B cell (primary cell): Measurements from ENCODE around the gene WASL. TPM values are rescaled to one million over a fixed set of nuclear protein-coding genes. Genes with fewer than 3 reads are reported as not detected.

Experiments
- ATAC-seq: fragments of 200-7000 bp; cut with Tn5 transposase; one replicate; pipeline ENCODE4 v1.10.0; 2021; ENCODE audit warnings: low read depth, mild to moderate bottlenecking, moderate number of reproducible peaks, moderate library complexity
- CTCF ChIA-PET: fragments of 350-600 bp; sonication (Branson Sonifier 250); formaldehyde crosslinking; loops from one replicate; lab custom pipeline; 2021; ENCODE audit warnings: antibody characterized with exemption, inconsistent platforms; lab: Charles Lee
- POLR2A ChIA-PET: fragments of 350-600 bp; sonication (Branson Sonifier 250); formaldehyde crosslinking; loops from one replicate; lab custom pipeline; 2021; ENCODE audit warnings: antibody characterized with exemption; lab: Charles Lee
- DNase-seq: peaks from one replicate; pipeline ENCODE4 v3.0.0; 2013
- H2AFZ ChIP-seq: 2 replicates; pipeline ENCODE4 v1.6.1; 2012; ENCODE audit warnings: mild to moderate bottlenecking, low read depth, low read length; ENCODE audit not compliant: insufficient read depth, poor library complexity, severe bottlenecking
- H3K27ac ChIP-seq, 2 donors: 1 replicate in 1 of 2; 2 replicates in 1 of 2; pipeline ENCODE4 v1.5.1; 2012 to 2013; ENCODE audit warnings: low read length in 2 of 2, mild to moderate bottlenecking in 2 of 2, moderate library complexity in 1 of 2
- H3K27me3 ChIP-seq, 4 experiments: fragments of 200-600 bp in 1 of 4; sonication (generic) in 1 of 4; replicated peaks in 1 of 4; 1 replicate in 2 of 4; 2 replicates in 2 of 4; pipeline versions ENCODE4 v1.6.1 to v1.7.0; 2013 to 2016; ENCODE audit warnings: low read length in 3 of 4, mild to moderate bottlenecking in 2 of 4, mixed read lengths in 1 of 4, moderate library complexity in 1 of 4; ENCODE audit not compliant: insufficient read depth in 4 of 4, control insufficient read depth in 3 of 4; ENCODE audit errors: control extremely low read depth in 1 of 4
- H3K36me3 ChIP-seq, 2 experiments: replicated peaks in 1 of 2; 1 replicate in 1 of 2; 2 replicates in 1 of 2; pipeline versions ENCODE4 v1.6.1 to v1.7.1; 2013; ENCODE audit warnings: low read length in 1 of 2; ENCODE audit not compliant: insufficient read depth in 2 of 2, control insufficient read depth in 1 of 2; ENCODE audit errors: control extremely low read depth in 1 of 2, extremely low read depth in 1 of 2
- H3K4me1 ChIP-seq, 2 donors: fragments of 200-600 bp in 1 of 2; sonication (generic) in 1 of 2; 1 replicate in 1 of 2; 2 replicates in 1 of 2; pipeline versions ENCODE4 v1.5.1 to v1.6.1; 2013 to 2017; ENCODE audit warnings: low read length in 2 of 2; ENCODE audit not compliant: control insufficient read depth in 2 of 2, insufficient read depth in 2 of 2
- H3K4me2 ChIP-seq: replicated peaks from 2 replicates; pipeline ENCODE3; 2012; ENCODE audit warnings: mild to moderate bottlenecking, low read depth, low read length; ENCODE audit not compliant: poor library complexity, severe bottlenecking
- H3K4me3 ChIP-seq, 5 experiments: fragments of 200-600 bp in 1 of 5; sonication (generic) in 1 of 5; 1 replicate in 3 of 5; 2 replicates in 2 of 5; pipeline versions ENCODE4 v1.5.1 to v1.7.0; 2011 to 2016; ENCODE audit warnings: low read length in 4 of 5, mild to moderate bottlenecking in 4 of 5, low read depth in 2 of 5, control low read depth in 1 of 5, moderate library complexity in 1 of 5; ENCODE audit not compliant: insufficient read depth in 1 of 5; ENCODE audit errors: control extremely low read depth in 1 of 5, extremely low read depth in 1 of 5
- H3K79me2 ChIP-seq: fragments of 200-600 bp; sonication (generic); one replicate; pipeline ENCODE4 v1.6.0; 2016; ENCODE audit warnings: low read length; ENCODE audit not compliant: control insufficient read depth, insufficient read depth
- H3K9ac ChIP-seq: fragments of 200-600 bp; sonication (generic); 2 replicates; pipeline ENCODE4 v1.6.1; 2017; ENCODE audit warnings: mild to moderate bottlenecking, low read length, moderate library complexity
- H3K9me3 ChIP-seq, 3 donors: one replicate each; pipeline versions ENCODE4 v1.6.1 to v1.7.1; 2013; ENCODE audit warnings: low read length in 2 of 3; ENCODE audit not compliant: control insufficient read depth in 2 of 3, insufficient read depth in 1 of 3; ENCODE audit errors: control extremely low read depth in 1 of 3
- H4K20me1 ChIP-seq: 2 replicates; pipeline ENCODE4 v1.6.0; 2012; ENCODE audit warnings: mild to moderate bottlenecking, low read length; ENCODE audit not compliant: insufficient read depth, control insufficient read depth, poor library complexity, severe bottlenecking
- H3K27ac Mint-ChIP-seq: one replicate; pipeline ENCODE4 v1.8.0; 2021; ENCODE audit warnings: mixed read lengths
- H3K27me3 Mint-ChIP-seq: one replicate; pipeline ENCODE4 v1.8.0; 2021; ENCODE audit warnings: mixed read lengths
- H3K4me1 Mint-ChIP-seq: one replicate; pipeline ENCODE4 v1.8.0; 2021; ENCODE audit warnings: mixed read lengths
- H3K4me3 Mint-ChIP-seq: one replicate; pipeline ENCODE4 v1.8.0; 2021; ENCODE audit warnings: mixed read lengths
- H3K9me3 Mint-ChIP-seq: one replicate; pipeline ENCODE4 v1.8.0; 2022; ENCODE audit warnings: mixed read lengths; ENCODE audit not compliant: insufficient read depth
- EZH2 ChIP-seq: IDR thresholded peaks from 2 replicates; pipeline ENCODE4 v1.6.1; 2012; ENCODE audit warnings: borderline replicate concordance, low read depth, mild to moderate bottlenecking, moderate library complexity, low read length; ENCODE audit not compliant: insufficient read depth, poor library complexity, severe bottlenecking
- WGBS: methylation state at CpG from one replicate; pipeline ENCODE4 v1.1.5; 2013; ENCODE audit warnings: missing lambda C conversion rate; ENCODE audit not compliant: insufficient coverage; 5-methylcytosine and 5-hydroxymethylcytosine counted together
- intact Hi-C: fragments of 100-400 bp; cut with micrococcal nuclease; formaldehyde crosslinking; loops from one replicate; pipeline ENCODE4 v1.10.0; 2022
- polyA plus RNA-seq: library from polyadenylated mRNA; depleted of rRNA; stranded (reverse); fragments of >200 nt; gene quantifications from 2 replicates; pipeline ENCODE4 v1.2.3, GENCODE V29; 2012
- total RNA-seq, 2 donors: library from RNA; stranded (reverse); fragments of 120-200 nt in 1 of 2; gene quantifications; 1 replicate in 1 of 2; 2 replicates in 1 of 2; pipeline versions ENCODE4 v1.2.3 to v1.2.4, GENCODE V29; 2013 to 2022
- TF ChIP-seq, protein P1 (sequence below): fragments of 200-600 bp; IDR thresholded peaks from one replicate; pipeline ENCODE4 v1.8.0; 2022; ENCODE audit warnings: antibody characterized with exemption, mild to moderate bottlenecking

The WASL gene
- total and polyA plus RNA-seq, 2 donors (not counting 1 experiment from before 2014, with no cell fraction given): 1.8 to 10.4 TPM

GRCh38 chr7:123640583-123640982 is 108.2 kb downstream of the WASL start:
- DNase-seq (no peak), ATAC-seq (no peak)
- no peak overlapping the region for H3K27ac ChIP-seq
- H2AFZ ChIP-seq: no peak overlapping the region
- H3K27me3 ChIP-seq: peaks cover 0 to 11% (median 10%) of the 10 kb centered on the region in 4 experiments
- ChIA-PET CTCF (no interaction called here), POLR2A (no interaction called here)
- H3K9me3 ChIP-seq: no peaks in the 10 kb centered on the region
- Mint-ChIP-seq H3K4me1 (no peaks in the 10 kb centered on the region), H3K4me3 (no peak overlapping the region), H3K9me3 (no peaks in the 10 kb centered on the region), H3K27me3 (peaks cover 51% of the 10 kb centered on the region), H3K27ac (no peak overlapping the region)
- H4K20me1 ChIP-seq: no peaks in the 10 kb centered on the region
- no peaks in the 10 kb centered on the region for H3K36me3 ChIP-seq
- TF ChIP-seq, protein P1, sequence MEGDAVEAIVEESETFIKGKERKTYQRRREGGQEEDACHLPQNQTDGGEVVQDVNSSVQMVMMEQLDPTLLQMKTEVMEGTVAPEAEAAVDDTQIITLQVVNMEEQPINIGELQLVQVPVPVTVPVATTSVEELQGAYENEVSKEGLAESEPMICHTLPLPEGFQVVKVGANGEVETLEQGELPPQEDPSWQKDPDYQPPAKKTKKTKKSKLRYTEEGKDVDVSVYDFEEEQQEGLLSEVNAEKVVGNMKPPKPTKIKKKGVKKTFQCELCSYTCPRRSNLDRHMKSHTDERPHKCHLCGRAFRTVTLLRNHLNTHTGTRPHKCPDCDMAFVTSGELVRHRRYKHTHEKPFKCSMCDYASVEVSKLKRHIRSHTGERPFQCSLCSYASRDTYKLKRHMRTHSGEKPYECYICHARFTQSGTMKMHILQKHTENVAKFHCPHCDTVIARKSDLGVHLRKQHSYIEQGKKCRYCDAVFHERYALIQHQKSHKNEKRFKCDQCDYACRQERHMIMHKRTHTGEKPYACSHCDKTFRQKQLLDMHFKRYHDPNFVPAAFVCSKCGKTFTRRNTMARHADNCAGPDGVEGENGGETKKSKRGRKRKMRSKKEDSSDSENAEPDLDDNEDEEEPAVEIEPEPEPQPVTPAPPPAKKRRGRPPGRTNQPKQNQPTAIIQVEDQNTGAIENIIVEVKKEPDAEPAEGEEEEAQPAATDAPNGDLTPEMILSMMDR: no peak
- TF ChIP-seq EZH2: no peak
- H3K79me2 ChIP-seq: no peaks in the 10 kb centered on the region
- intact Hi-C loops: no loop called here
- no peak overlapping the region for H3K9ac ChIP-seq
- H3K4me3 ChIP-seq: no peak overlapping the region
- no peaks in the 10 kb centered on the region for H3K4me1 ChIP-seq
- H3K4me2 ChIP-seq: no peak overlapping the region

GRCh38 chr7:123639631-123640030 is 109.2 kb downstream of the WASL start:
- Histone ChIP-seq H3K79me2 (no peaks in the 10 kb centered on the region), H2AFZ (no peak overlapping the region), H3K9me3 (no peaks in the 10 kb centered on the region), H3K27ac (no peak overlapping the region), H3K4me2 (no peak overlapping the region), H3K27me3 (peaks cover 0 to 10% (median 9%) of the 10 kb centered on the region in 4 experiments), H3K4me1 (no peaks in the 10 kb centered on the region), H4K20me1 (no peaks in the 10 kb centered on the region), H3K9ac (no peak overlapping the region), H3K36me3 (no peaks in the 10 kb centered on the region), H3K4me3 (no peak overlapping the region)
- intact Hi-C loops: no loop called here
- H3K4me1 Mint-ChIP-seq: no peaks in the 10 kb centered on the region
- H3K27me3 Mint-ChIP-seq: peaks cover 46% of the 10 kb centered on the region
- WGBS: no CpG with 5 or more reads among the region's 2 CpGs
- POLR2A ChIA-PET: no interaction called here
- TF ChIP-seq EZH2: no peak
- TF ChIP-seq, protein P1: no peak
- H3K27ac Mint-ChIP-seq: no peak overlapping the region
- no peak overlapping the region for H3K4me3 Mint-ChIP-seq
- ATAC-seq (no peak), DNase-seq (no peak)
- CTCF ChIA-PET: interaction anchor here (0.6 kb wide), 1 partner anchor 227 kb away, joined by 3 read pairs; no protein-coding TSS in a partner anchor
- H3K9me3 Mint-ChIP-seq: no peaks in the 10 kb centered on the region
